Hepatocyte (in vitro differentiated cells): ENCODE results near the gene RASIP1. TPM values are rescaled to one million over a fixed set of nuclear protein-coding genes. Genes with fewer than 3 reads are reported as not detected.

ENCODE experiments used
- DNase-seq: peaks from one replicate; pipeline ENCODE4 v3.0.0-alpha.2; 2016; ENCODE audit warnings: low spot score
- H2AFZ ChIP-seq: fragments of 200-600 bp; sonication (generic); 2 replicates; pipeline ENCODE4 v1.6.0; 2016; ENCODE audit warnings: antibody characterized with exemption, mild to moderate bottlenecking
- H3K27ac ChIP-seq: fragments of 200-600 bp; sonication (generic); 2 replicates; pipeline ENCODE4 v1.5.1; 2016; ENCODE audit warnings: mild to moderate bottlenecking
- H3K27me3 ChIP-seq: fragments of 200-600 bp; sonication (generic); 2 replicates; pipeline ENCODE4 v1.6.1; 2016
- H3K36me3 ChIP-seq: fragments of 200-600 bp; sonication (generic); replicated peaks from 2 replicates; pipeline ENCODE4 v1.5.1; 2016; ENCODE audit warnings: low read depth; ENCODE audit not compliant: insufficient read depth
- H3K4me1 ChIP-seq: fragments of 200-600 bp; sonication (generic); 2 replicates; pipeline ENCODE4 v1.5.1; 2016; ENCODE audit warnings: mild to moderate bottlenecking, moderate library complexity; ENCODE audit not compliant: insufficient read depth
- H3K4me2 ChIP-seq: fragments of 200-600 bp; sonication (generic); 2 replicates; pipeline ENCODE4 v1.6.0; 2016
- H3K4me3 ChIP-seq: fragments of 200-600 bp; sonication (generic); 2 replicates; pipeline ENCODE4 v1.5.1; 2016; ENCODE audit warnings: mild to moderate bottlenecking
- H3K79me2 ChIP-seq: fragments of 200-600 bp; sonication (generic); 2 replicates; pipeline ENCODE4 v1.6.0; 2017; ENCODE audit warnings: mild to moderate bottlenecking
- H3K9me2 ChIP-seq: fragments of 200-600 bp; sonication (generic); replicated peaks from 2 replicates; pipeline ENCODE4 v1.6.0; 2017; ENCODE audit warnings: mild to moderate bottlenecking; ENCODE audit not compliant: insufficient read depth
- H3K9me3 ChIP-seq: fragments of 200-600 bp; sonication (generic); 2 replicates; pipeline ENCODE4 v1.5.1; 2016; ENCODE audit warnings: low read depth, mild to moderate bottlenecking
- H4K20me1 ChIP-seq: fragments of 200-600 bp; sonication (generic); 2 replicates; pipeline ENCODE4 v1.6.0; 2016; ENCODE audit warnings: mild to moderate bottlenecking; ENCODE audit not compliant: insufficient read depth, poor library complexity, severe bottlenecking
- EZH2 ChIP-seq: fragments of 200-600 bp; sonication (generic); IDR thresholded peaks from 2 replicates; pipeline ENCODE4 v1.6.1; 2016; ENCODE audit warnings: antibody characterized with exemption, mild to moderate bottlenecking, borderline replicate concordance
- EZH2phosphoT487 ChIP-seq: fragments of 200-600 bp; sonication (generic); IDR thresholded peaks from one replicate; pipeline ENCODE4 v1.6.1; 2018; ENCODE audit warnings: antibody characterized with exemption, mild to moderate bottlenecking, low read depth, moderate library complexity; ENCODE audit not compliant: unreplicated experiment, severe bottlenecking
- WGBS: methylation state at CpG from one replicate; pipeline ENCODE4 v1.1.6; 2016; ENCODE audit warnings: low lambda C conversion rate; ENCODE audit errors: missing lambda C conversion rate; 5-methylcytosine and 5-hydroxymethylcytosine counted together
- polyA plus RNA-seq: library from polyadenylated mRNA; unstranded; fragments of >200 nt; fragmentation: Nextera tagmentation; extraction: Ambion mirVana; gene quantifications from 2 replicates; pipeline ENCODE4 v1.2.1, GENCODE V29; 2016
- total RNA-seq: library from RNA; depleted of rRNA; stranded (reverse); fragments of >200 nt; gene quantifications from 2 replicates; pipeline ENCODE4 v1.2.3, GENCODE V29; 2014
- TF ChIP-seq, protein P1 (sequence below): fragments of 200-600 bp; sonication (generic); IDR thresholded peaks from 2 replicates; pipeline ENCODE4 v1.5.1; 2016; ENCODE audit warnings: antibody characterized with exemption, mild to moderate bottlenecking; ENCODE audit not compliant: poor library complexity

RASIP1 gene
- total and polyA plus RNA-seq, 2 experiments from 2014 or later: 1.1 to 1.9 TPM

DNA sequence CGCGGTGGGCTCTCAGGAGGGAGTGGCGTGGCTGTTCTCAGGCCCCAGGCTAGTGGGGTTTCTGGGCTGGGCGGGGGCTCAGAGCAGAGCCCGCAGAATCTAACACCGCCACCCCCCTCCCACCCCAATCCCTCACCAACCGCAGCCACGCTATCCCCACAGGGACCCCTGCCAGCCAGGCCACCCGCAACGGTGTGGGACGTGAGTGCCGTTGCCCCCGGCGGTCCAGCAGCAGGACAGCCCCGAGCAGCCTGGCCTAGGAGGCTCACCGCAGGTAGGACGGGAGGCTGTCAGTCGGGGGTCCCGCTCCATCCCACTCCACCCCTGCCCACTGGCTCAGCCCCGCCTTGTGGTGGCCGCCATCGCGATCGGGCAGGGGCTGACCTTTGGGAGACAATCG is 67.4 kb downstream of the RASIP1 start, which contains the start of gene NTN5:
NTN5 (minus strand) TSS at position 24 of the 400 bp plus-strand sequence. CDS start 2,031 bp downstream, outside the sequence.
- no peak within 1 kb of the TSS for H3K4me2 ChIP-seq
- TF ChIP-seq, protein P1, sequence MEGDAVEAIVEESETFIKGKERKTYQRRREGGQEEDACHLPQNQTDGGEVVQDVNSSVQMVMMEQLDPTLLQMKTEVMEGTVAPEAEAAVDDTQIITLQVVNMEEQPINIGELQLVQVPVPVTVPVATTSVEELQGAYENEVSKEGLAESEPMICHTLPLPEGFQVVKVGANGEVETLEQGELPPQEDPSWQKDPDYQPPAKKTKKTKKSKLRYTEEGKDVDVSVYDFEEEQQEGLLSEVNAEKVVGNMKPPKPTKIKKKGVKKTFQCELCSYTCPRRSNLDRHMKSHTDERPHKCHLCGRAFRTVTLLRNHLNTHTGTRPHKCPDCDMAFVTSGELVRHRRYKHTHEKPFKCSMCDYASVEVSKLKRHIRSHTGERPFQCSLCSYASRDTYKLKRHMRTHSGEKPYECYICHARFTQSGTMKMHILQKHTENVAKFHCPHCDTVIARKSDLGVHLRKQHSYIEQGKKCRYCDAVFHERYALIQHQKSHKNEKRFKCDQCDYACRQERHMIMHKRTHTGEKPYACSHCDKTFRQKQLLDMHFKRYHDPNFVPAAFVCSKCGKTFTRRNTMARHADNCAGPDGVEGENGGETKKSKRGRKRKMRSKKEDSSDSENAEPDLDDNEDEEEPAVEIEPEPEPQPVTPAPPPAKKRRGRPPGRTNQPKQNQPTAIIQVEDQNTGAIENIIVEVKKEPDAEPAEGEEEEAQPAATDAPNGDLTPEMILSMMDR: no peak
- TF ChIP-seq EZH2phosphoT487 (no peak), EZH2 (no peak)
- H3K36me3 ChIP-seq: no peaks in the 10 kb centered on the region
- DNase-seq: no peak
- H3K4me1 ChIP-seq: peaks cover 15% of the 10 kb centered on the region
- 76% methylated on average over 18 of the region's 25 CpGs for WGBS
- no peaks in the 10 kb centered on the region for H3K27me3 ChIP-seq
- no peaks in the 10 kb centered on the region for H3K9me2 ChIP-seq
- no peak within 1 kb of the TSS for H3K27ac ChIP-seq
- no peak within 1 kb of the TSS for H3K4me3 ChIP-seq
- H3K79me2 ChIP-seq: no peaks in the 10 kb centered on the region
- H3K9me3 ChIP-seq: no peaks in the 10 kb centered on the region
- H2AFZ ChIP-seq: no peak within 1 kb of the TSS
- H4K20me1 ChIP-seq: no peaks in the 10 kb centered on the region

DNA sequence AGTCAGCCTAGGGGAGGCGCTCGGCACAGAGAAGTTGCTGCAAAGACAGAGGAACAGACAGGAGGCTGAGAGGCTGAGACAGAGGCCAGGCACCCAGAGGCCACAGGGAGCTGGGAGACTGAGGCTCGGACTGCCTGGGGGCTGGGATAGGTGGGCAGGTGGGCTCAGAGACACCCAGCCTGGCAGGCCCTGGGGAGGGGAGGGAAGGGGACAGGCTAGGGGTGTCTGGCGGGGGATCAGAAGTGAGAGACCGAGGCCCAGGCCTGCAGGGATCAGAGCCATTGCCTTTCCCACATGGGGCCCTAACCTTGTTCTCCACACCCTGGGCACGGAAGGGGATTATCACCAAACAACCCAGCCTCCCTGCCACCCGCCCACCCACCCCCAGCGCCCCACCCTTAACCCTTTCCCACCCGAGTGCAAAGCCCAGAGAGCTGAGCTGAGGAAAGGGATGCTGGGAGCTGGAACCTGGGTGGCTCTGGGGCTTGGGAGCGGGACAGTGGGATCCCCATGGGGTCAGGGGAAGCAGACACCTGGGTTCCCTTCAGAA is 68.9 kb downstream of the RASIP1 start:
- Histone ChIP-seq H3K27ac (no peak overlapping the region), H3K9me2 (no peaks in the 10 kb centered on the region), H3K4me2 (no peak overlapping the region), H4K20me1 (no peaks in the 10 kb centered on the region), H3K4me1 (peaks cover 12% of the 10 kb centered on the region), H3K79me2 (no peaks in the 10 kb centered on the region), H2AFZ (no peak overlapping the region), H3K4me3 (no peak overlapping the region), H3K27me3 (no peaks in the 10 kb centered on the region), H3K9me3 (no peaks in the 10 kb centered on the region), H3K36me3 (no peaks in the 10 kb centered on the region)
- TF ChIP-seq EZH2 (no peak), EZH2phosphoT487 (no peak)
- TF ChIP-seq, protein P1: no peak
- no peak for DNase-seq
- WGBS: 88% methylated on average over 5 of the region's 10 CpGs

DNA sequence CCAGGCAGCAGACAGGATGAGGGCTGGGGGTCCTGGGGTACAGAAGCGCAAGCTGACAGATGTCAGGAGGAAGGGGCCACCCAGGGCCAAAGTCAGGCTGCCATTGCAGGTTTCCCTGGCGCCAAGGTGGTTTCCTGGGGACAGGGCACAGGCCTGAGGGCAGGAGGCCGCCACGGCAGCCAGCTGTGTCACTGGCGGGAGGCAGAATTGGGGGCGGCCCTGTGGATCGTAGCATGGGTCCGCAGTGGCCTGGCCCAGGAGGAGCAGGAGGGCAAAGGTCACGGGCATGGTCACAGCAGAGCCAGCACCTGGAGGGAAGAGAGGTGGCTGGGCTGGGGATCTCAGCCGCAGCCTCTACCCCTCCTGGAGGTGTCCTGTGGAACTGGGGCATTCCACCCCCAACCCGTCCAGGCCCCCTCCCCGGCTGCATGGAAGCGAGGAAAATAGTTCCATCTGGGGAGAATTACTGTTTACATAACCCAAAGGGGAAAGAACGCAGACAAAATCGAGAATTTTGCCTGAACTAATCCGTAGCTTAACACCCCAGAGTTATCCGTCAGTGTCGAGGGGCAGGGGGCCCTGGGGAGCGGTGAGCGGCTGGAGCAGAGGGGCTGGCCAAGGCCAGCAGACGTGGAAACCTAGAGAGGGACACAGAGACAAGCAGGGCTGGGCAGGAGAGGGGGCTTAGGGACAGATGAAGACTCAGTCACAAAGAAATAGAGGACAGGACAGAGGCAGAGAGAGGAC is 69.5 kb downstream of the RASIP1 start:
- no peak for DNase-seq
- Histone ChIP-seq H3K9me2 (no peaks in the 10 kb centered on the region), H3K9me3 (no peaks in the 10 kb centered on the region), H3K4me2 (no peak overlapping the region), H2AFZ (no peak overlapping the region), H3K36me3 (no peaks in the 10 kb centered on the region), H3K27me3 (no peaks in the 10 kb centered on the region), H3K4me1 (peaks cover 10% of the 10 kb centered on the region), H3K27ac (no peak overlapping the region), H3K4me3 (no peak overlapping the region), H3K79me2 (no peaks in the 10 kb centered on the region), H4K20me1 (no peaks in the 10 kb centered on the region)
- 67% methylated on average over 21 of the region's 21 CpGs for WGBS
- TF ChIP-seq, protein P1: no peak
- TF ChIP-seq EZH2phosphoT487: no peak

Other genes with a start within 250 kb of the RASIP1 start
- gene LMTK3, start 228.8 kb downstream of the RASIP1 start, total RNA-seq: 2.1 and 3.7 TPM in 2 replicates
- 1.3 and 2.1 TPM in 2 replicates for gene LMTK3, start 228.8 kb downstream of the RASIP1 start, polyA plus RNA-seq
- gene SULT2B1, start 188.4 kb downstream of the RASIP1 start, total RNA-seq: not detected in 2 replicates
- 0.43 and 0.79 TPM in 2 replicates for gene SULT2B1, start 188.4 kb downstream of the RASIP1 start, polyA plus RNA-seq
- gene SPACA4, start 133.9 kb downstream of the RASIP1 start, total RNA-seq: not detected in 2 replicates
- gene SPACA4, start 133.9 kb downstream of the RASIP1 start, polyA plus RNA-seq: 0.30 TPM in 1 of 2 replicates, not detected in the other
- 13.8 and 22.2 TPM in 2 replicates for gene FAM83E, start 125.5 kb downstream of the RASIP1 start, total RNA-seq
- gene FAM83E, start 125.5 kb downstream of the RASIP1 start, polyA plus RNA-seq: 12.4 and 16.1 TPM in 2 replicates
- gene RPL18, start 121.4 kb downstream of the RASIP1 start, total RNA-seq: 1,372 and 1,462 TPM in 2 replicates
- gene RPL18, start 121.4 kb downstream of the RASIP1 start, polyA plus RNA-seq: 616 and 623 TPM in 2 replicates
- 45.2 and 56.7 TPM in 2 replicates for gene SPHK2, start 121.1 kb downstream of the RASIP1 start, total RNA-seq
- gene SPHK2, start 121.1 kb downstream of the RASIP1 start, polyA plus RNA-seq: 39.4 and 48.2 TPM in 2 replicates
- gene DBP, start 103.2 kb downstream of the RASIP1 start, total RNA-seq: 3.9 and 5.4 TPM in 2 replicates
- gene DBP, start 103.2 kb downstream of the RASIP1 start, polyA plus RNA-seq: 11.8 and 20.4 TPM in 2 replicates
- gene CA11, start 94.4 kb downstream of the RASIP1 start, total RNA-seq: 11.7 and 12.0 TPM in 2 replicates
- 43.6 and 48.6 TPM in 2 replicates for gene CA11, start 94.4 kb downstream of the RASIP1 start, polyA plus RNA-seq
- 0.08 TPM in 1 of 2 replicates, not detected in the other for gene NTN5, start 67.6 kb downstream of the RASIP1 start, total RNA-seq
- 0.33 and 0.60 TPM in 2 replicates for gene NTN5, start 67.6 kb downstream of the RASIP1 start, polyA plus RNA-seq
- 12.4 and 13.4 TPM in 2 replicates for gene FUT2, start 44.6 kb downstream of the RASIP1 start, total RNA-seq
- gene FUT2, start 44.6 kb downstream of the RASIP1 start, polyA plus RNA-seq: 14.4 and 16.9 TPM in 2 replicates
- gene MAMSTR, start 20.9 kb downstream of the RASIP1 start, total RNA-seq: 2.2 and 2.3 TPM in 2 replicates
- 5.2 and 7.5 TPM in 2 replicates for gene MAMSTR, start 20.9 kb downstream of the RASIP1 start, polyA plus RNA-seq
- gene IZUMO1, start 6.3 kb upstream of the RASIP1 start, total RNA-seq: 0.40 and 0.57 TPM in 2 replicates
- gene IZUMO1, start 6.3 kb upstream of the RASIP1 start, polyA plus RNA-seq: 0.52 and 1.3 TPM in 2 replicates
- 2.4 TPM in 2 replicates for gene FUT1, start 12.0 kb upstream of the RASIP1 start, total RNA-seq
- gene FUT1, start 12.0 kb upstream of the RASIP1 start, polyA plus RNA-seq: 4.3 and 5.2 TPM in 2 replicates
- not detected in 2 replicates for gene FGF21, start 14.9 kb upstream of the RASIP1 start, total RNA-seq
- not detected in 2 replicates for gene FGF21, start 14.9 kb upstream of the RASIP1 start, polyA plus RNA-seq
- gene BCAT2, start 70.4 kb upstream of the RASIP1 start, total RNA-seq: 39.6 and 44.2 TPM in 2 replicates
- 84.6 and 122 TPM in 2 replicates for gene BCAT2, start 70.4 kb upstream of the RASIP1 start, polyA plus RNA-seq
- 64.1 and 67.6 TPM in 2 replicates for gene HSD17B14, start 95.9 kb upstream of the RASIP1 start, total RNA-seq
- 91.9 and 107 TPM in 2 replicates for gene HSD17B14, start 95.9 kb upstream of the RASIP1 start, polyA plus RNA-seq
- gene PLEKHA4, start 128.0 kb upstream of the RASIP1 start, total RNA-seq: 7.3 and 8.3 TPM in 2 replicates
- 15.1 and 25.8 TPM in 2 replicates for gene PLEKHA4, start 128.0 kb upstream of the RASIP1 start, polyA plus RNA-seq
- 67.1 and 83.1 TPM in 2 replicates for gene PPP1R15A, start 131.8 kb upstream of the RASIP1 start, total RNA-seq
- 172 and 218 TPM in 2 replicates for gene PPP1R15A, start 131.8 kb upstream of the RASIP1 start, polyA plus RNA-seq
- gene TULP2, start 158.1 kb upstream of the RASIP1 start, total RNA-seq: not detected in 2 replicates
- not detected in 2 replicates for gene TULP2, start 158.1 kb upstream of the RASIP1 start, polyA plus RNA-seq
- gene NUCB1, start 159.7 kb upstream of the RASIP1 start, total RNA-seq: 233 and 283 TPM in 2 replicates
- gene NUCB1, start 159.7 kb upstream of the RASIP1 start, polyA plus RNA-seq: 332 and 339 TPM in 2 replicates
- gene DHDH, start 193.1 kb upstream of the RASIP1 start, total RNA-seq: 0.72 and 3.7 TPM in 2 replicates
- 1.5 and 2.9 TPM in 2 replicates for gene DHDH, start 193.1 kb upstream of the RASIP1 start, polyA plus RNA-seq
- gene BAX, start 214.3 kb upstream of the RASIP1 start, total RNA-seq: 76.4 and 77.3 TPM in 2 replicates
- 106 and 116 TPM in 2 replicates for gene BAX, start 214.3 kb upstream of the RASIP1 start, polyA plus RNA-seq
- 8,878 and 9,969 TPM in 2 replicates for gene FTL, start 224.7 kb upstream of the RASIP1 start, total RNA-seq
- 13,723 and 15,987 TPM in 2 replicates for gene FTL, start 224.7 kb upstream of the RASIP1 start, polyA plus RNA-seq